HepG2 (cell line): ENCODE measurements around the gene FAM83F. TPM values are rescaled to one million over a fixed set of nuclear protein-coding genes. Genes with fewer than 3 reads are reported as not detected.

Experiments used
- ATAC-seq: fragments of 200-7000 bp; cut with Tn5 transposase; 3 replicates; pipeline ENCODE4 v1.9.1; 2020; ENCODE audit warnings: mild to moderate bottlenecking, moderate library complexity
- BruUV-seq: library from RNA; stranded (reverse); fragments of 400-500 nt; replicated peaks from 2 replicates; lab custom pipeline; 2021; lab: Mats Ljungman, UMichigan
- CTCF ChIA-PET: fragments of 300-600 bp; formaldehyde crosslinking; extraction: SDS; loops from one replicate; lab custom pipeline; 2021; ENCODE audit warnings: low total read pairs, inconsistent platforms, low intra/inter-chr PET ratio; lab: Yijun Ruan, JAX
- POLR2A ChIA-PET: fragments of 350-600 bp; sonication (Branson Sonifier 250); formaldehyde crosslinking; loops from one replicate; lab custom pipeline; 2020; ENCODE audit warnings: antibody characterized with exemption, inconsistent platforms; lab: Yijun Ruan, JAX
- DNase-seq: peaks from one replicate; pipeline ENCODE4 v3.0.0-alpha.2; 2015; ENCODE audit warnings: low spot score
- FAIRE-seq: peaks from 3 replicates; lab custom pipeline; 2011; peaks lifted over from hg19 to GRCh38; lab: Jason Lieb, UNC
- H2AFZ ChIP-seq: one replicate; pipeline ENCODE4 v1.6.1; 2011; ENCODE audit warnings: low read length, inconsistent platforms
- H3K27ac ChIP-seq: fragments of 300-600 bp; 3 replicates; pipeline ENCODE4 v1.8.0; 2011; ENCODE audit warnings: mixed run types, mild to moderate bottlenecking, mixed read lengths, low read length, inconsistent platforms; ENCODE audit not compliant: insufficient read depth; ENCODE audit errors: extremely low read length
- H3K27me3 ChIP-seq, 2 experiments: fragments of 200-600 bp in 1 of 2; 2 replicates in 1 of 2; 3 replicates in 1 of 2; pipeline versions ENCODE4 v1.6.0 to v1.8.0; 2011; ENCODE audit warnings: low read length in 2 of 2, mild to moderate bottlenecking in 2 of 2, moderate library complexity in 2 of 2, inconsistent platforms in 1 of 2; ENCODE audit not compliant: insufficient read depth in 2 of 2, control insufficient read depth in 1 of 2
- H3K36me3 ChIP-seq, 2 experiments: fragments of 200-600 bp in 1 of 2; replicated peaks in 1 of 2; 2 replicates in 1 of 2; 3 replicates in 1 of 2; pipeline versions ENCODE4 v1.5.1 to v1.8.0; 2011; ENCODE audit warnings: low read length in 2 of 2, inconsistent platforms in 1 of 2; ENCODE audit not compliant: insufficient read depth in 2 of 2, control insufficient read depth in 1 of 2
- H3K4me1 ChIP-seq: 2 replicates; pipeline ENCODE4 v1.5.1; 2012; ENCODE audit warnings: low read length, inconsistent platforms; ENCODE audit not compliant: insufficient read depth
- H3K4me2 ChIP-seq: 2 replicates; pipeline ENCODE4 v1.6.0; 2011; ENCODE audit warnings: low read depth, low read length, inconsistent platforms
- H3K4me3 ChIP-seq, 3 experiments: fragments of 200-600 bp in 1 of 3; sonication (generic), shearing (Covaris generic) in 1 of 3; replicated peaks in 1 of 3; 2 replicates each; pipeline ENCODE4 v1.5.1; 2011 to 2016; ENCODE audit warnings: low read length in 3 of 3, inconsistent platforms in 2 of 3, low read depth in 2 of 3, mild to moderate bottlenecking in 2 of 3, control low read depth in 1 of 3, mixed read lengths in 1 of 3; ENCODE audit not compliant: insufficient read depth in 1 of 3
- H3K79me2 ChIP-seq: one replicate; pipeline ENCODE4 v1.6.1; 2011; ENCODE audit warnings: low read length, inconsistent platforms; ENCODE audit not compliant: insufficient read depth
- H3K9ac ChIP-seq: 2 replicates; pipeline ENCODE4 v1.6.0; 2011; ENCODE audit warnings: mild to moderate bottlenecking, low read depth, low read length, inconsistent platforms; ENCODE audit not compliant: insufficient read depth
- H3K9me3 ChIP-seq: 2 replicates; pipeline ENCODE4 v1.5.1; 2012; ENCODE audit warnings: mild to moderate bottlenecking, low read length
- H4K20me1 ChIP-seq: 2 replicates; pipeline ENCODE4 v1.6.0; 2011; ENCODE audit warnings: inconsistent platforms, mild to moderate bottlenecking, low read length, moderate library complexity; ENCODE audit not compliant: insufficient read depth
- CEBPB ChIP-seq: IDR thresholded peaks from 2 replicates; pipeline ENCODE4 v1.6.1; 2011; ENCODE audit warnings: low read depth, low read length, improper control_type of control experiment, borderline replicate concordance
- DPF2 ChIP-seq: sonication (generic); formaldehyde crosslinking; IDR thresholded peaks from 2 replicates; pipeline ENCODE4 v1.4.0; 2020; ENCODE audit warnings: mild to moderate bottlenecking, low read depth, missing genetic modification reagents, borderline replicate concordance
- FLYWCH1 ChIP-seq: sonication (generic); formaldehyde crosslinking; IDR thresholded peaks from 2 replicates; pipeline ENCODE4 v1.8.1; 2023; ENCODE audit warnings: mild to moderate bottlenecking, missing genetic modification reagents
- GRHL1 ChIP-seq: sonication (generic); formaldehyde crosslinking; conservative IDR thresholded peaks from 2 replicates; pipeline ENCODE4 v1.8.0; 2022; ENCODE audit warnings: missing genetic modification reagents
- HDAC6 ChIP-seq: fragments of 200-600 bp; sonication (generic); IDR thresholded peaks from 2 replicates; pipeline ENCODE4 v1.7.0; 2017; ENCODE audit warnings: mild to moderate bottlenecking, antibody characterized with exemption, low read length, low read depth
- HNRNPL ChIP-seq: fragments of 200-400 bp; formaldehyde crosslinking; IDR thresholded peaks from 2 replicates; pipeline ENCODE4 v1.6.1; 2017; ENCODE audit warnings: mild to moderate bottlenecking, low read depth, low read length
- MLXIP ChIP-seq: sonication (generic); formaldehyde crosslinking; IDR thresholded peaks from 2 replicates; pipeline ENCODE4 v1.9.0; 2021; ENCODE audit warnings: missing genetic modification reagents, borderline replicate concordance
- NR0B2 ChIP-seq: sonication (generic); formaldehyde crosslinking; IDR thresholded peaks from 2 replicates; pipeline ENCODE4 v1.4.0; 2020; ENCODE audit warnings: mild to moderate bottlenecking, missing genetic modification reagents
- NR2F1 ChIP-seq, 2 experiments: fragments of 450-650 bp in 1 of 2; formaldehyde crosslinking in 1 of 2; IDR thresholded peaks; 2 replicates each; pipeline versions ENCODE4 v1.5.0 to v1.6.1; 2016 to 2020; ENCODE audit warnings: mild to moderate bottlenecking in 1 of 2, missing compliant biosample characterization in 1 of 2, missing genetic modification reagents in 1 of 2, moderate library complexity in 1 of 2
- PITX1 ChIP-seq: sonication (generic); formaldehyde crosslinking; IDR thresholded peaks from 2 replicates; pipeline ENCODE4 v1.5.1; 2020; ENCODE audit warnings: mild to moderate bottlenecking, missing genetic modification reagents
- RBM39 ChIP-seq: fragments of 200-400 bp; formaldehyde crosslinking; IDR thresholded peaks from one replicate; pipeline ENCODE4 v1.6.1; 2018; ENCODE audit warnings: antibody characterized with exemption, mild to moderate bottlenecking, low read depth, low read length; ENCODE audit not compliant: poor library complexity, severe bottlenecking
- SMAD3 ChIP-seq: sonication (generic); formaldehyde crosslinking; IDR thresholded peaks from 2 replicates; pipeline ENCODE4 v1.4.0; 2020; ENCODE audit warnings: missing genetic modification reagents
- SNAI1 ChIP-seq: sonication (generic); formaldehyde crosslinking; IDR thresholded peaks from 2 replicates; pipeline ENCODE4 v1.5.0; 2020; ENCODE audit warnings: mild to moderate bottlenecking, missing genetic modification reagents, borderline replicate concordance
- STAT5B ChIP-seq: sonication (generic); formaldehyde crosslinking; IDR thresholded peaks from 2 replicates; pipeline ENCODE4 v1.4.0; 2020; ENCODE audit warnings: missing genetic modification reagents
- TARDBP ChIP-seq: sonication (generic); formaldehyde crosslinking; IDR thresholded peaks from 2 replicates; pipeline ENCODE4 v1.8.0; 2022; ENCODE audit warnings: mild to moderate bottlenecking, missing genetic modification reagents
- WIZ ChIP-seq: sonication (generic); formaldehyde crosslinking; IDR thresholded peaks from 2 replicates; pipeline ENCODE4 v1.5.1; 2020; ENCODE audit warnings: mild to moderate bottlenecking, missing genetic modification reagents
- ZNF160 ChIP-seq: sonication (generic); formaldehyde crosslinking; IDR thresholded peaks from 2 replicates; pipeline ENCODE4 v1.8.0; 2022; ENCODE audit warnings: mild to moderate bottlenecking, inconsistent platforms, missing genetic modification reagents
- ZNF260 ChIP-seq: sonication (generic); formaldehyde crosslinking; IDR thresholded peaks from 2 replicates; pipeline ENCODE4 v1.4.0; 2020; ENCODE audit warnings: missing genetic modification reagents, low read depth, mild to moderate bottlenecking, borderline replicate concordance
- ZNF546 ChIP-seq: sonication (generic); formaldehyde crosslinking; conservative IDR thresholded peaks from 2 replicates; pipeline ENCODE4 v1.8.1; 2023; ENCODE audit warnings: mild to moderate bottlenecking, missing genetic modification reagents
- ZNF792 ChIP-seq: IDR thresholded peaks from 2 replicates; pipeline ENCODE4 v1.6.1; 2016
- WGBS: methylation state at CpG from one replicate; pipeline ENCODE4 v1.1.6; 2017; ENCODE audit warnings: low lambda C conversion rate; 5-methylcytosine and 5-hydroxymethylcytosine counted together
- in situ Hi-C: cut with HindIII; loops from 2 replicates; pipeline ENCODE4 v1.10.0; 2017; ENCODE audit warnings: low pct_unique_long_range_greater_than_20kb; ENCODE audit not compliant: extremely low pct_ligation_motif_present
- intact Hi-C: fragments of 100-400 bp; cut with micrococcal nuclease; formaldehyde crosslinking; loops from one replicate; pipeline ENCODE4 v1.10.0; 2022; ENCODE audit not compliant: unreplicated experiment
- polyA plus RNA-seq, 8 experiments: library from polyadenylated mRNA; depleted of rRNA in 3 of 8; stranded (reverse) in 7 of 8; unstranded in 1 of 8; fragments of >200 nt; fragmentation: Illumina TruSeq in 4 of 8; extraction: Trizol in 4 of 8; gene quantifications; 2 replicates each; pipeline versions ENCODE4 v1.2.1 to v1.2.3, GENCODE V29; 2011 to 2016; ENCODE audit warnings: low read depth in 4 of 8, missing spikeins in 1 of 8, mixed read lengths in 1 of 8; ENCODE audit not compliant: insufficient read depth in 1 of 8
- total RNA-seq, 5 experiments: library from RNA; depleted of rRNA; stranded (reverse); fragments of >200 nt; fragmentation: Illumina TruSeq; extraction: Trizol; gene quantifications; 2 replicates each; pipeline ENCODE4 v1.2.3, GENCODE V29; 2016; ENCODE audit warnings: low read depth in 1 of 5

FAM83F gene
- total and polyA plus RNA-seq, 2 of the 13 experiments (the other 11 are each of a cell fraction or from before 2014, with no cell fraction given): not detected

- TF ChIP-seq ZNF260 (CRISPR knock-in tag): no peak
- TF ChIP-seq, all 625 proteins: peak for 0
Observed at GRCh38 chr22:40018051-40018450, 23.3 kb downstream of the FAM83F start (continued).

GRCh38 chr22:40019100-40019499, 24.3 kb downstream of the FAM83F start:
- no peak overlapping the region for H3K4me2 ChIP-seq
- in situ Hi-C loops (no loop called here), intact Hi-C loops (no loop called here)
- no peaks in the 10 kb centered on the region for H3K9me3 ChIP-seq
- CTCF ChIA-PET: no interaction called here
- TF ChIP-seq SMAD3: no peak
- no peak for TF ChIP-seq WIZ (CRISPR knock-in tag)
- no peak for TF ChIP-seq HDAC6
- no peak for TF ChIP-seq SNAI1
- no peak for TF ChIP-seq NR0B2 (CRISPR knock-in tag)
- no peak for TF ChIP-seq NR2F1 (CRISPR knock-in tag; IDR thresholded peaks at IDR 0.05)
- TF ChIP-seq RBM39: no peak
- no peak for TF ChIP-seq CEBPB
- TF ChIP-seq FLYWCH1 (CRISPR knock-in tag): no peak
- TF ChIP-seq ZNF160 (CRISPR knock-in tag): no peak
- no peak for TF ChIP-seq TARDBP
- TF ChIP-seq PITX1 (CRISPR knock-in tag): no peak
- TF ChIP-seq MLXIP: no peak
- no peak for TF ChIP-seq GRHL1 (CRISPR knock-in tag)
- TF ChIP-seq HNRNPL: no peak
- no peak for TF ChIP-seq ZNF546 (CRISPR knock-in tag)
- TF ChIP-seq DPF2 (CRISPR knock-in tag): no peak
- TF ChIP-seq ZNF792: no peak
- no peak for TF ChIP-seq STAT5B (CRISPR knock-in tag)
- no peaks in the 10 kb centered on the region for H3K79me2 ChIP-seq
- FAIRE-seq: no peak
- no peak overlapping the region for H3K9ac ChIP-seq
- peaks cover 12% of the 10 kb centered on the region for H3K4me1 ChIP-seq
- POLR2A ChIA-PET: interaction anchor here (0.6 kb wide), 1 partner anchor 1605 kb away, joined by 5 read pairs; no protein-coding TSS in a partner anchor
- DNase-seq: no peak
- H2AFZ ChIP-seq: no peak overlapping the region
- BruUV-seq: no TSS peak
- H4K20me1 ChIP-seq: no peaks in the 10 kb centered on the region
- H3K27me3 ChIP-seq: peaks cover 4 to 35% of the 10 kb centered on the region in 2 experiments; a peak in 4 of 5 replicates
- no peak overlapping the region for H3K27ac ChIP-seq
- no peak for ATAC-seq
- 24% methylated on average over 6 of the region's 9 CpGs for WGBS
- H3K4me3 ChIP-seq: no peak overlapping the region
- no peaks in the 10 kb centered on the region for H3K36me3 ChIP-seq
